Superior temporal gyrus (tissue), 1 donor: Measurements from ENCODE around the gene VWA1.

Experiments used
- DNase-seq: peaks from one replicate; pipeline ENCODE4 v3.0.0-alpha.2; 2016; ENCODE audit errors: extremely low spot score

Gene VWA1, protein sequence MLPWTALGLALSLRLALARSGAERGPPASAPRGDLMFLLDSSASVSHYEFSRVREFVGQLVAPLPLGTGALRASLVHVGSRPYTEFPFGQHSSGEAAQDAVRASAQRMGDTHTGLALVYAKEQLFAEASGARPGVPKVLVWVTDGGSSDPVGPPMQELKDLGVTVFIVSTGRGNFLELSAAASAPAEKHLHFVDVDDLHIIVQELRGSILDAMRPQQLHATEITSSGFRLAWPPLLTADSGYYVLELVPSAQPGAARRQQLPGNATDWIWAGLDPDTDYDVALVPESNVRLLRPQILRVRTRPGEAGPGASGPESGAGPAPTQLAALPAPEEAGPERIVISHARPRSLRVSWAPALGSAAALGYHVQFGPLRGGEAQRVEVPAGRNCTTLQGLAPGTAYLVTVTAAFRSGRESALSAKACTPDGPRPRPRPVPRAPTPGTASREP

DNA sequence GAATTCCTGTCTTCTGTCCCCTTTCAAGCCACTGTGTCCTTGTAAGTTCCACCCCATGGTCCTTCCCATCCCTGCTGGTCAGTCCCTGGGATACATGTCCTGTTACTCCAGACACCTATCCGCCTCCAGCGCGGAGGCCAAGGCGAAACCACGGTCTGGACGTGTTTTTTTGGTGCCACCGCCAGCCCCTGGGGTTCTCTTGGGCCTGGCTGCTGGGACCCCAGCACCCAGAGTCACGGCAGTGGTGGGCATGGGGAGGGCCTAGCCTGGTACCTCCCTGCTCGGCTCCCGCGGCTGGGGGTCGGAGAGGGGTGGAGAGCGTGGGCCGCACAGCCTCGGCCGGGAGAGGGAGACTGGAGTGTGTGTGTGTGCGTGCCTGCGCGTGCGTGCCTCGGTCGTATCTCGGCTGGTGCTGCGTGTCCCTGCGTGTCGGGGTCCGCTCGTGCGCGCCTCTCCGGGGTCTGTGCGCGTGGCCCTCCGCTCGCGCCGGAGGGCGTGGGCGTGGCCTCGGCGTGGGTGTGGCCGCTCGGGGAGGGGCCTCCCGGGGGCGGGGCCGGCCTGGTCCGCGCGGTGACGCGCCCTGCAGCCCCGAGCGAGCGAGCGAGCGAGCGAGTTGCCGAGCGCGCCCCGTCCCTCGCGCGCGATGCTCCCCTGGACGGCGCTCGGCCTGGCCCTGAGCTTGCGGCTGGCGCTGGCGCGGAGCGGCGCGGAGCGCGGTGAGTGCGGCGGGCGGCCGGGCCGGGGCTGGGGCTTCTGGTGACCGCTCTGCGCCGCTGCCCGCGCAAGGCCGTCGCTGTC lies at the start of gene VWA1:
VWA1 (plus strand) TSS at position 585 of the 798 bp plus-strand sequence; CDS start at position 644, 59 bp downstream.
- peak; percentile 65 for DNase-seq

DNA sequence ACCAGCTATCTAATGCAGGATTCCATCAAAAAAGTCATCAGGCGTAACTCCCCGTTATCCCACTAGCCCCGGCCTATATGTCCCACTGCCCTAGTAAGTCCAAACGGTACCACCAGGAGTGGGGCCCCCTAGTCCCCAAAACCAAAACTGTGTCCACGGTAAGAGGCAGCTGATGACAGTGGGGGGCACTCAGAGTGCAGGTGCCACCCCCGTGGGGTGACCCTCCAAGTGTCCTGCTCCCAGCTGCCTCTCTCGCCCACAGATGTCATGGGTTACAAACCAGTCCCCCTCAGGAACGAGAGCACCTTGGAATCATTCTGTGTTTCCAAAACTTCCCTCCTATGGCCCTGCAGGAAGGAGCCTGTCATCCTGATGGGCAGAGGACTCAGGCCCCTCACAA lies 49.6 kb upstream of the VWA1 start:
- no peak for DNase-seq

DNA sequence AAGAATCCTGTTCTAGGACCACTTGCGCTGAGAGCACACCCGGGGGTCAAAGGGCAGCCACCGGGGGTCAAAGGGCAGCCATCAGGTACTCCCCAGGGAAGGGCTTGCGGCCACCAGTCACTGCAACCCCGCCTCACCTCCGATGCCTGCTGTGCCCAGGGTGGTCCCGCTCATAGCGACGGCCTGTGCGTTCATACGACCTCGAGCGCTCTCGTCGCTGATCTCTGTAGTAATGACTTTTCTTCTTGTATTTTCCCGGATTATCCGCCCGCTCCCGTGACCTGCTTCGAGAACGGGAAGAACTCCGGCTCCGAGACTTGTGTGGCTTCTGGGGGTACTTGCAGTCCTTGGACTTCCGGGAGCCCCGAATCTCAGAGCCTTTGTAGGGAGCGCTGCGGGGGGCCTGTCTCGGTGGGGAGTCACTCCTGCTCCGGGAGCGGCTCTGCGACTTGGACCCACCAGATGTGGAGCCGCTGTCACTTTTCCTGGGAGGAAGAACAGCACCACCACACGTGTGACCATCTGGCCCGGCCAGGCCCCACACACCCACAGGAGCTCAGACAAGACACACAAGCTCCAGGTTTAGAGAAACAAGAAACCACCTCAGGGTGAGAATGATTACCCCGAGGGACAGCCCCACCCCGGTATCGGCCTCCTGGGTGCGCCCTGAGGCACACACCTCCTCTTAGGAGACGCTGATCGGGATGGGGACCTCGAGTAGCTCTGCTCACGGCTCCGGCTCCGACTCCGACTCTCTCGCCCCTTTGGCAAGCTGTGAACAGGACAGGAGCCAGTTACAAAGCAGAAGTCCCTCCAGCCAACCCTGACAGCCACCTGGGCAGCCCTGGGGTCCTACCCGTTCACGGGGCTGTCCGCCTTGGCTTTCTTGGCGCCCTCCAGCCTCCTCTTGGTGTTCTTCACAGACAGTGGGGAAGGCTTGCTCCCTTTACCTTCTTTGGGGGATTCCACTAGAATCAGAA lies 48.1 kb upstream of the VWA1 start:
- no peak for DNase-seq

DNA sequence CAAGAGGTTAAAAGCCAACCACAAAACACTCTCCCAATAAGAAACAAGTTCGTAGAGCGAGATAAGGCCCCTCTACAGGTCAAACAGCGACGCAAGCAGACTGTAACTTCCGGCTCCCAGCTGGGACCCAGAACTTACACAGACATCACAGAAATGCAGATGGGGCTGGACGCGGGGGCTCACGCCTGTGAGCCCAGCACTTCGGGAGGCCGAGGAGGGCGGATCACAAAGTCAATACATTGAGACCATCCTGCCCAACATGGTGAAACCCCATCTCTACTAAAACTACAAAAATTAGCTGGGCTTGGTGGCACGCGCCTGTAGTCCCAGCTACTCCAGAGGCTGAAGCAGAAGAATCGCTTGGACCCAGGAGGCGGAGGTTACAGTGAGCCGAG lies 47.4 kb upstream of the VWA1 start:
- no peak for DNase-seq

DNA sequence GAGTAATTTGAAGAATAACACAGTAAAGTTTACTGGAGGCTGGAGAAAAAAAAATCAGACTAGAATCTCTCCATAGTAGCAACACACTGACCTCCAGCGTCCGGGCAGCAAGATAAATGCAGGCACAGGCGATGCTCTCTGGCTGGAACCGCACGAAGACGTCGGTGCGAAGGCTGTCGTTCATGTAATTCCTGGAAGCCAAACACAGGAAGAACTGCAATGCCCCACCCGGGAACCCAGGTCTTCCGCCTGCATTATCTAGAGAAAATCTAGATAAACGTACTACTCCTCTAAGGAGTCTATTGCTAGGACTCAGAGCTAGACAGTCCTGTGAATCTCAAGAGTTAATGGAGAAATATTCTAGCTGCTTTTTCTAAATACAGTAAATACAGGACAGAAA lies 44.8 kb upstream of the VWA1 start:
- no peak for DNase-seq

DNA sequence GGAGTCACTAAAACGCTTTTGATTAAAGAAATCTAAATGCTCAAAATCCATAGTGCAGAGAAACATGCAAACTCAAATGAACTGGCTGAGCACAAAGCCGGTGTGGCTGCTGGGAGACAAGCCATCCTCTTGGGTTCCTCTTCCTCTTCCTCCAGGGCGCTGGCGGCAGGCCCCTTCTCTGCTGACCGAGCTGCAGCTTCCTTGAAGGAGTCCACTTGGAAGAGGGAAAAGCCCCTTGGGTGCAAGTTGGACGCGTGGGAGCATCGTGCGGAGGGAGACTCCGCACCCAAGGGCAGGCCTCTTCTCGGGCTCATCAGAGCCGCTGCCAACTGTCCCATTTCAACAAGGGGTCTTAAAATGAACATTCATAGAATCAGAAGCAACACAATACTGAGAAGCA lies 44.3 kb upstream of the VWA1 start:
- DNase-seq: no peak

DNA sequence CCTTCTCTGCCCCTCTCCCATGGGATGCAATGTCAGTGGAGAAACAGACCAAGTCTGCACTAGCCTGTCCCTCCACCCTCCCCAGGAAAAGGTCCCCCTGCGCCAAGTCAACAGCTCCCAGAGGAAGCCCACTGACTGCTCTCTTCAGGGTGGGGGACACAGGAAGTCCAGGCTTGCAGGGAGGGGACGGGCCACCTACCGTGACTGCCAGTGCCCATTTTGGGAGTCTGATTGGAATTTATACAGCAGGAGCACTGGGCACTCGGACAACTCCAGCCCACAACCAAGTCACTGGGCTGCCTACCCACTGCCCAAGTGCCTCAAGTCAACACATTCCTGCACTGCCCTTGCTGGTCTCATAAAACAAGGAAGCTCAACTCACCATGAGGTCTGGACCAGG lies 42.5 kb upstream of the VWA1 start:
- no peak for DNase-seq

DNA sequence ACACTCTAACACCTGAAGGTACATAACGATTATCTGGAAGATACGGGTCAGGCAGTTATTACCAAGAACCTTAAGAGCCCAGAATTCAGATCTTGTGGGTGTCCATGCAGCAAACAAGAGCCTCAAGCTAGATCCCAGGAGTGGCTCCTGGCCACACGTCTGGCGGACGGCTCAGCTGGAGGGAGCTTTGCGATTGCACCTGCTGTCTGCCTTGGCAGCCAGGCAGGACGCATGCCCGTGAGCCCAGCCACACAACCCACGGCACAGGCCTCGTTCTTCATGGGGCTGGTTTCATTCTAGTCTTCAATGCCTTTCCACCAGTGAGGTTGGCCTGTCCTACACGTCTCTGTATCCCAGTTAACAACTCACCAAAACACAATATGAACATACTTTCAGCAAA lies 42.1 kb upstream of the VWA1 start:
- no peak for DNase-seq

DNA sequence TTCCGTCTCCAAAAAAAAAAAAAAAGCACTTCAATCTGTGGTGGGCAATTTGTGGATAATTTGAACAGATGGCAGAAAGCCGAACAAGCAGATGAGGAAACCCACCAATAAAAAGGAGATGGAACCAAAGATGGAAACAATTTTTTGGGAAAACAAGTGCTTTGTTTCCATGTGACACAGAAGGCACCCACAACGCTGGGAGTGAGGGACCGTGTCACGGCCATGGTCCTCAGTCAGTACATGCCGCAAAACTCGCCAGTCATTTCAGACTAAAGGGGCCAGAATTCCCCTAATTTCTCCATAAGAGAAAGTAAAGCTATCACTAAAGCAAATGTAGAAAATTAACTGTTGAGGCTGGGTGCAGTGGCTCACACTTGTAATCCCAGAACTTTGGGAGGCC lies 41.4 kb upstream of the VWA1 start:
- DNase-seq: no peak

DNA sequence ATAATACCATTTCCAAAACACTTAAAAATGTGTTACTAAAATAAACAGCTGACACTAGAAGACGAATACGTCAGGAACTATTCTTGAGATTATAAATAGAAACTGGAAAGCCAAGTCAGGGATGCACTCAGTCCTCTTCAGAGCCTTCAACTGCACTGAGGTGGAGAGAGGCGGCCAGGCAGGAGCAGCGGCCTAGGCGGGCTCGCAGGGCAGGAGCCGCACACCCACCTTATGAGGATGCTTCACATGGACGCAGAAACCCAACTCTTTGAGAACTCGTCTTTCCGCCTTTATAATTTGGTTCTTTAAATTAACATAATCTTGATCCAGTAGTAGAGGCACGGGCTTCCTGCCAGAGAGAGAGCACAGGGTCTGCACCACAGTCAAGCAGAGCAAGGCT lies 40.3 kb upstream of the VWA1 start:
- no peak for DNase-seq

DNA sequence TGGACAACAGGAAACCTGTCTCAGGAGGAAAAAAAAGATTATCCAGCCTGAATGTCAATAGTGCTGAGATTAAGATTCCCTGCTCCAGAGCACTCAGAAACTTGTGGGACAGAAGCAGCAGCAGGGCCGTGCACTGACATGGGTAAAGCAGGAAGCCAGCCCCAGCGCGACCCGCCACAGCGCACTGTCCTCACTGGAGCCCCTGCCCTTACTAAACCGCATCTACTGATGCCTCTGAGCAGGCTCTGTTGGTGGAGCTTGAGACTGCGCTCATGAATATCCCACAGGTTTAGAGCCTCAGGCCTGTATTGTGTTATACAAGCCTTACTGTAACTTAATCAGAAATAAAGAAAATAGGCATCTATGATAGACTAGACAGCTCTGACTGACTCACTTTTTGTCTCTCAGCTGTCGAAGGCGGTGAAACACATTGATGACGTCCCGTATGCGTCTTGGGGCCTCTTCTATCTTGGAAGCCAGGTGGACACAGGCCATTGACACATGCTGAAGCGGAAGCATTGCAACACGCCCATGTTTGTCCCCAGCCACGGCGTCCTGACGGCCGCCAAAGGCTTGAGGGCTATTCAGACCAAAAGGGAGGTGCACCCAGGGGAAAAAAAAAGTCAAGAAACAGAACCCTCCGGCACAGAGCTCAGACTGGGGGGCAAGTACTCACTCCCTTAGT lies 37.5 kb upstream of the VWA1 start:
- no peak for DNase-seq

DNA sequence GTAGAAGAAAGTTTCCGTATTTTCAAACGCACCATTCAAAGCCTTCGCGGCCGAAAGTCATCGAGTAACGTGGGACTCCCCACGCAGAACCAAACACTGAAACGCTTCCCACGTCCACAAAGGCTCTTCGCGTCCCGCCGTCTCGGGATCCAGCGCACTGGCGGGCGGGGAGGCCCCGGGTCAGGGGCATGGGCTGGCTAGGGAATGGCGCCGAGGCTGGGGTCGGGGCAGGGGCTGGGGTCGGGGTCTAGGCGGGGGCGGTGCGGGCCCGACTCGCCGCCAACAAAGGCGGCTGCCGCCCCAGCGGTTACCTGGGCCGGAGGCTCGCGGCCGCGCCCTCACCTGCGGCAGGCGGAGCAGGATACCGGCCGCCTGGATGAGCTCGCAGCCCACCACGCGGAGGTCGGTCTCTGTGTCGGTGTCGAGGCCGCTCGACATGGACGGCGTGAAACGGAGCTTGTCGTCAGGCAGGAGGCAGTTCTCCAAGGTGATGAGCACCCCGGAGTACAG lies 36.8 kb upstream of the VWA1 start:
- no peak for DNase-seq

DNA sequence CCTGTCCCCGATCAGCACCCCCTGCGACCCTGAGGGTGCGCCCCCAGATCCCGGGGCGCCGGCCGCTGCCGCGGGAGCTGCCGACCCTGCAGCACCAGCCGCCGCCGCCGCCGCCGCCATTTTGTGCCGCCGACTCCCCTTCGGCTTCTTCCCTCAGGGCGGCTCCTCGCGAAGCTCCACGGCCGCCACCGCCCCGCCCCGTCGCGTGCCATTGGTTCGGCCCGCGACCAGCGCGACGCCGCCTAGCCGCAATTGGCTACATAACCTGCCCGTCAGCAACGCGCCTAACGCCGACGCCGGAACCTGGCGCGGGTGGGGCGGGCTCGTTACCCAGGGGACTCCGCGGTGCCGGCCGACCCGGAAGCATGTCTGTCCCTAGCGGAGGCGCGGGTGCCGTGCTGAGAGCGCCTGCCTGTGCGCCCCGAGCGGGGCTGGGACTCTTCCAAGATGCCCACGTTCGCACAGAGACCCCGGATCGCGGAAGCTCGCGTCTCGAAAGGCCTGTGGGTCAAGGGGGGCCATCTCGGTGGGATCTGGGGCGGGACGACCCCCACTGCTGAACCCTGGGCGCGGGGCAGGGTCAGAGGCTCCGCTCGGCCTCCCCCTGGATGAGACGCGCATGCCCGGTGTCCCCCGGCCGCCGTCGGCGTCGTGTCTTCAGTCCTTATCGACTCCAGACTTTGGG lies 36.2 kb upstream of the VWA1 start, which contains the start of gene CCNL2:
CCNL2 (minus strand) TSS at position 149 of the 685 bp plus-strand sequence; CDS start at position 120, 29 bp downstream.
- peak; percentile 97 for DNase-seq

DNA sequence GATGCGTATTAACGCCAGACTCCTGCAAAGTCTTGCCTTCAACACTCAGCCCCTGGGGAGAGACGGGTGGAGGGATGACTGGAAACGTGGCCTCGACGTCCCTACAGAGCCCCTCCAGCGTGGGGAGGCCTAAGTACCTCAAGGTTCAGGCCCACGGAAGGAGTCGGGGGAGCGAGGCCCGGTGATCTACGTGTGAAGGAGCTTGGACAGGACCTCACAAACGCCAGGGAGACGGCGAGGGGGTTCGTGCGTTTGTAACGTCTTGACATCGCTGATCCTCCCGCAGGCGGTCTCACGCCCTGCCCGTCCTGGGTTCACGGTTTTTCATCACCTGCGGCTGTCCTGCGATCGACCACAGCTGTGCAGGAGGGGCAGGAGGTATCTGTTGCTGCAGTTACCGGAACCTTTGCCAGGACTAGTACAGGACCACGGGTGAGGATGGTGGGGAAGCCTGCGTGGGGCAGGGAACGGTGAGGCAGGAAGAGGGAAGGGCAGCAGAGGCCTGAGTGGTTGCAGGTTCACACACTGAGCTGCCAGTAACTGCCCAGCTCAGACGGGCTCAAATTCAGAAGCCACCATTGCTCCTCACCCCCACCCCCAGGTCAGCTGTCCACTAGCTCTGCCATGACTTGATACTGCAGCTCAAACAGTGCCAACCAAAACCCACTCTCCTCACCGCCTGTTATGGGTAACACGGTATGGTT lies 35.5 kb upstream of the VWA1 start:
- no peak for DNase-seq

DNA sequence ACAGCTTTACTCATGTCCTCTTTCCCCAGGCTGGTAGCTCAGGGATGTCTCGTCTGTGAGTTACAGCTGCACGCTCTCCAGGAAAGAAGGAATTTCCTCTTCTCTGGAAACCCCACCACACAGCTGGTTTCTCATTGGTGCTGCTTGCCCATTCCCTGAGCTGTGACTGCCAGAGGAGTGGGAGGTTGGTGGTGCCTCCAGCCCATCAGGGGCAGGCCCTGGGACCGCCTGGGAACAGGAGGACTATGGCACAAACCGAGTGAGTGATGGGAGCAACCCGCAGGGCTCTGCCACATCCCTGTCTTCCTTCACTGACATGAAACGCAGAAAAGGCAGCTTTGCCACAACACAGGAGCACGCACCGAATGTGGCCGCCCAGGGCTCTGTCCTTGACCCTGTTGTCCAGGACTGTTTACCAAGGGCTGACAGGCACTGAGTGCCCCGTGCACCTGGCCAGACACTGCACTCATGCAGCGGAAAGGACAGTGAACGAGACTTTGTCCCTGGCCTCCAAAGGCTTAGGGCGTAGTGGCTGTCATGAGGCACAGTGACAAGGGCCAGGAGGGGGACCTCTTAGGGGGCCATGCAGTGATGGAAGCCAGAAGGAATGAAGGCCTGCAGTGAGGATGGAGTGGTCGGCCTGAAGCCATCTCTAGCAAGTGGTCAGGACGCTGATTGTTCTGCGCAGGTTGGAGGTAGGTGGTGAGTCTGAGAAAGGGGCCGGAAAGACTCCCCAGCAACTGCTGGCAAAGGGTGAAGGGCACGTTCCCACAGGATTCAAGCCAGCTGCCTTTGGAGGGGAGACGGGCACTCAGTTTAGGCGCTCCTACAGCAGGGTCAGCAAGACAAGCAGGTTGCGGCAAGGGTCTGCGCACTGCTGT lies 34.7 kb upstream of the VWA1 start:
- DNase-seq: no peak

DNA sequence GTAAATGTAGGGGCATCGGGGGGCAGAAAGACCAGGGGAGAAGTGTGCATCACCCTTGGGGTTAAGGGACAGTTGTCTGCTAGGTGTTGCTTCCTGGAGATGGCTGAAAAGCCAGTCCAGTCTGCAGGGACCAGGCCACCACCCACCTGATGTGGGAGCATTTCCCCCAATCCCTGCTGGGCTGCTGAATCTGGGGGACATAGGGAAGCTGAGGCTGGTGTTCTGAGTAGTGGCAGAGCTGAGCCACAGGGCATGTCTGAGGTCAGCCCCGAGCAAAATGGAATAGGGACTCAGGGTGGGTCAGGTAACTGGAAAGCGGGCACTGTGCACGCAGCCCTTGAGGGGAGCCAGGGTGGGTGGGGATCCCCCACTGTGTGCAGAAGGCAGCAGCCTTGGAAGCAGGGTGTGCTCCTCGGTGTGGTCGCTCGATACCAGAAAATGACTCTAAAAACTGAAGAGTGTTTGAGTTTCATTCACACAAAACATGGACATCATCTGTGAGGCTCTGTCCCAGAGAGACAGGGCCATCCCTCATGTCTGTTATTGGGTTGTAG lies 34.0 kb upstream of the VWA1 start:
- no peak for DNase-seq

DNA sequence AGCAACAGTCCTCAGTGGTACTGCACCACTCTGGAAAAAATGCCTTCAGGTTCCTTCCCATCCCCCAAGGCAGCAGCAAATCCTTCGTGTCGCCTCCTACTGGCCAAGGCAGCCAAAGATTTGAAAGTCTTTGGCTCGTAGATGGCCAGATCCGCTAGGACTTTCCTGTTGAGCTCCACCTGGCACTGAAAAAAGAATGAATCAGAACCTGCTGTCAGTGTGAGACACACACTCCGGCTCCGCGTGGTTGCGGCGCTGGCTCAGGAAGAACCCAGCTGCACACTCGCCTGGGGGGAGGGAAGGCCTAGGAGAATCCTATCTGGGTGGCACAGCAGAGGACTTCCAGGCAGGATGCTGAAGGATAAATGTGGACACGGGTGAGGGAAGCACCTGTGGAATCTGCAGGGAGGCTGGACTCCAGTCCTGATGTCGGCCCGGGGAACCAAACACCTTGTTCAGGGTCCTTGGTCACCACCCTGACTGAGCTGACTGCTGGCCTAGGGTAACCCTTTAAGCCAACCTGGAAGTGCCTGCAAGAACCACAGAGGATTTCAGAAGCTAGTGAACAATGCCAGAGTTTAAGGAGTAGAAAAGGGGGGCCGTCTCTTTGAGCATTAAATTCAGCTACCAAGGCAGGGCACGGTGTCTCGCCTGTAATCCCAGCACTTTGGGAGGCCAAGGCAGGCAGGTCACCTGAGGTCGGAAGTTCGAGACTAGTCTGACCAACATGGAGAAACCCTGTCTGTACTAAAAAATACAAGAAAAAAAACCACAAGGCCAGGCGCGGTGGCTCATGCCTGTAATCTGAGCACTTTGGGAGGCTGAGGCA lies 33.2 kb upstream of the VWA1 start:
- DNase-seq: no peak
